Measurements from ENCODE around the gene STIM2.

The STIM2 gene

GRCh38 chr4:26907731-26908599, 47.3 kb downstream of the STIM2 start:
- Histone ChIP-seq H3K4me3 (ENCODE audit: low read length) (no peak overlapping the region), H3K36me3 (ENCODE audit: insufficient read depth, low read length) (no peaks in the 10 kb centered on the region)

DNA sequence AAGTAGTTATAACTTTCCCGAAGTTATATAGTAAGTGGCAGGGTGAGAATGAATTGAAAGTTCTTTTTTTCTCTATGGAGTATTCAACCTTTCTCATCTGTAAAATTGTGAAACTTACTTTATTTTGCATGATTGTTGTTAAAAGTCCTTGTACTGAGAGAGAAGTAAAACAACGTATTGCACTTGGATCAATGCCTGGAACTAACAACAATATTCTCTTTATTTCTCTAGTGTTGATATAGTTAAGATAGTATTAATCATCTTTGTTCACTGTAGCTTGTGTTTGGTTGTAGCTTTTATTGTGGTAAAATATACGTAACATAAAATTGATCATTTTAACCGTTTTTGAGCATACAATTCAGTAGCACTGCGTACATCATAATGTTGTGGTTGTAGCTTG, 48.7 kb downstream of the STIM2 start:
- no peaks in the 10 kb centered on the region for H3K27me3 ChIP-seq (ENCODE audit: insufficient read depth, low read length)
- peaks cover 2% of the 10 kb centered on the region for H3K4me1 ChIP-seq (ENCODE audit: insufficient read depth, low read length)
- H3K9me3 ChIP-seq (ENCODE audit: low read length) = no peaks in the 10 kb centered on the region
- H3K36me3 ChIP-seq (ENCODE audit: insufficient read depth, low read length) = no peaks in the 10 kb centered on the region
- no peak overlapping the region for H2AFZ ChIP-seq (ENCODE audit: low read depth, low read length)
- H3K4me3 ChIP-seq (ENCODE audit: low read length) = no peak overlapping the region

More at GRCh38 chr4:26907731-26908599, 47.3 kb downstream of the STIM2 start:
- Histone ChIP-seq H3K4me1 (ENCODE audit: insufficient read depth, low read length) (peaks cover 6% of the 10 kb centered on the region), H2AFZ (ENCODE audit: low read depth, low read length) (no peak overlapping the region), H3K27me3 (ENCODE audit: insufficient read depth, low read length) (no peaks in the 10 kb centered on the region), H3K9me3 (ENCODE audit: low read length) (no peaks in the 10 kb centered on the region)

DNA sequence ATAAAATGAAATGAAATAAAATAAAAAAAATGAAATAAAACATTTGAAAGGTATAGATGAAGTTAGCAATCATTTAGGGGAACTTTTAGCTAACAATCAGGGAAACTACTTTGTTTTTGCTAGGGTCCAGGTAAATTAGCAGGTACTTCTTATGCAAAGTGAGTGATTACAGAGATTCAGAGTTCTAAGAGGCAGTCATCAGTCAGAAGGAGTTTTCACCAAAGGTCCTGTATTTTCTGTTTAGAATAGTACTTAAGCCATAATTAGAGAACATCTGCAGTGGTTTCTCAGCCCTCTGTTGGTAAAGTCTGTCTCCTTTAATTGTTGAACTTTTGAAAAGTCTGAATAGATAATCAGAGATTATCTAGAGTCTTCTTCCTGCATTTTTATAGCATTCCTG, 50.6 kb downstream of the STIM2 start:
- no peaks in the 10 kb centered on the region for H3K9me3 ChIP-seq (ENCODE audit: low read length)

GRCh38 chr4:26912069-26912468, 51.4 kb downstream of the STIM2 start:
- no peaks in the 10 kb centered on the region for H3K27me3 ChIP-seq (ENCODE audit: insufficient read depth, low read length)
- H3K36me3 ChIP-seq (ENCODE audit: insufficient read depth, low read length) = no peaks in the 10 kb centered on the region
- no peaks in the 10 kb centered on the region for H3K4me1 ChIP-seq (ENCODE audit: insufficient read depth, low read length)
- H3K4me3 ChIP-seq (ENCODE audit: low read length) = no peak overlapping the region
- no peaks in the 10 kb centered on the region for H3K9me3 ChIP-seq (ENCODE audit: low read length)
- H2AFZ ChIP-seq (ENCODE audit: low read depth, low read length) = no peak overlapping the region

More for the DNA sequence above, 50.6 kb downstream of the STIM2 start:
- Histone ChIP-seq H3K36me3 (ENCODE audit: insufficient read depth, low read length) (no peaks in the 10 kb centered on the region), H3K4me1 (ENCODE audit: insufficient read depth, low read length) (no peaks in the 10 kb centered on the region), H3K27me3 (ENCODE audit: insufficient read depth, low read length) (no peaks in the 10 kb centered on the region), H3K4me3 (ENCODE audit: low read length) (no peak overlapping the region), H2AFZ (ENCODE audit: low read depth, low read length) (no peak overlapping the region)

DNA sequence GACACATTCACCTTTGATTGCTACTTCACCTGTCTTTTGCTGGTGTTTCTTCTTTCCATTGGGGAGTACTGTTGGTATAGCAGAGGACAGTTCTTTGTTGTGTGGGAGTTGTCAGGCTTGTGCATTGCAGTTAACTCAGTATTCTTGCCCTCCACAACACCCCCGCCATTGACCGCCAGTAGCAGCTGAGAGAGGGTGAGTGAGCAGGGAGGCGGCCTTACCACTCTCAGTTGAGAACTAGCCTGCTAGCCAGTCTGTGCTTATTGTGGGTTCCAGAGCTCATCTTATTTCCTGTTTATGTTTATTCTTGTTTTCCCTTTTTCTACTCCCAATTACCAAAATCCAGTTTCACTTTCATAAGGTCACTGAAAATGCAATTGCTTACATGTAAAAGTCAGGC, 52.2 kb downstream of the STIM2 start:
- Histone ChIP-seq H3K4me3 (ENCODE audit: low read length) (no peak overlapping the region), H3K36me3 (ENCODE audit: insufficient read depth, low read length) (no peaks in the 10 kb centered on the region), H2AFZ (ENCODE audit: low read depth, low read length) (no peak overlapping the region), H3K9me3 (ENCODE audit: low read length) (no peaks in the 10 kb centered on the region), H3K4me1 (ENCODE audit: insufficient read depth, low read length) (no peaks in the 10 kb centered on the region), H3K27me3 (ENCODE audit: insufficient read depth, low read length) (no peaks in the 10 kb centered on the region)

- H2AFZ ChIP-seq (ENCODE audit: low read depth, low read length) = no peak overlapping the region
- H3K9me3 ChIP-seq (ENCODE audit: low read length) = no peaks in the 10 kb centered on the region
- peaks cover 6% of the 10 kb centered on the region for H3K36me3 ChIP-seq (ENCODE audit: insufficient read depth, low read length)
- no peaks in the 10 kb centered on the region for H3K27me3 ChIP-seq (ENCODE audit: insufficient read depth, low read length)
- H3K4me3 ChIP-seq (ENCODE audit: low read length) = no peak overlapping the region
- no peaks in the 10 kb centered on the region for H3K4me1 ChIP-seq (ENCODE audit: insufficient read depth, low read length)
Observed at GRCh38 chr4:26916195-26916594, 55.6 kb downstream of the STIM2 start.

GRCh38 chr4:26930964-26931363, 70.3 kb downstream of the STIM2 start:
- H3K9me3 ChIP-seq (ENCODE audit: low read length) = no peaks in the 10 kb centered on the region
- no peak overlapping the region for H3K4me3 ChIP-seq (ENCODE audit: low read length)
- H3K36me3 ChIP-seq (ENCODE audit: insufficient read depth, low read length) = no peaks in the 10 kb centered on the region
- H2AFZ ChIP-seq (ENCODE audit: low read depth, low read length) = no peak overlapping the region
- no peaks in the 10 kb centered on the region for H3K4me1 ChIP-seq (ENCODE audit: insufficient read depth, low read length)
- H3K27me3 ChIP-seq (ENCODE audit: insufficient read depth, low read length) = no peaks in the 10 kb centered on the region

GRCh38 chr4:26931451-26931850, 70.8 kb downstream of the STIM2 start:
- Histone ChIP-seq H3K4me3 (ENCODE audit: low read length) (no peak overlapping the region), H3K4me1 (ENCODE audit: insufficient read depth, low read length) (no peaks in the 10 kb centered on the region)

GRCh38 chr4:26931966-26932365, 71.3 kb downstream of the STIM2 start:
- no peaks in the 10 kb centered on the region for H3K27me3 ChIP-seq (ENCODE audit: insufficient read depth, low read length)
- H3K36me3 ChIP-seq (ENCODE audit: insufficient read depth, low read length) = no peaks in the 10 kb centered on the region
- no peaks in the 10 kb centered on the region for H3K4me1 ChIP-seq (ENCODE audit: insufficient read depth, low read length)
- H3K9me3 ChIP-seq (ENCODE audit: low read length) = no peaks in the 10 kb centered on the region
- no peak overlapping the region for H3K4me3 ChIP-seq (ENCODE audit: low read length)
- no peak overlapping the region for H2AFZ ChIP-seq (ENCODE audit: low read depth, low read length)

More at GRCh38 chr4:26931451-26931850, 70.8 kb downstream of the STIM2 start:
- H3K9me3 ChIP-seq (ENCODE audit: low read length) = no peaks in the 10 kb centered on the region
- H2AFZ ChIP-seq (ENCODE audit: low read depth, low read length) = no peak overlapping the region
- H3K27me3 ChIP-seq (ENCODE audit: insufficient read depth, low read length) = no peaks in the 10 kb centered on the region
- H3K36me3 ChIP-seq (ENCODE audit: insufficient read depth, low read length) = no peaks in the 10 kb centered on the region

GRCh38 chr4:26935397-26935796, 74.8 kb downstream of the STIM2 start:
- Histone ChIP-seq H3K36me3 (ENCODE audit: insufficient read depth, low read length) (no peaks in the 10 kb centered on the region), H3K27me3 (ENCODE audit: insufficient read depth, low read length) (no peaks in the 10 kb centered on the region), H2AFZ (ENCODE audit: low read depth, low read length) (no peak overlapping the region), H3K4me1 (ENCODE audit: insufficient read depth, low read length) (no peaks in the 10 kb centered on the region), H3K9me3 (ENCODE audit: low read length) (no peaks in the 10 kb centered on the region), H3K4me3 (ENCODE audit: low read length) (no peak overlapping the region)

DNA sequence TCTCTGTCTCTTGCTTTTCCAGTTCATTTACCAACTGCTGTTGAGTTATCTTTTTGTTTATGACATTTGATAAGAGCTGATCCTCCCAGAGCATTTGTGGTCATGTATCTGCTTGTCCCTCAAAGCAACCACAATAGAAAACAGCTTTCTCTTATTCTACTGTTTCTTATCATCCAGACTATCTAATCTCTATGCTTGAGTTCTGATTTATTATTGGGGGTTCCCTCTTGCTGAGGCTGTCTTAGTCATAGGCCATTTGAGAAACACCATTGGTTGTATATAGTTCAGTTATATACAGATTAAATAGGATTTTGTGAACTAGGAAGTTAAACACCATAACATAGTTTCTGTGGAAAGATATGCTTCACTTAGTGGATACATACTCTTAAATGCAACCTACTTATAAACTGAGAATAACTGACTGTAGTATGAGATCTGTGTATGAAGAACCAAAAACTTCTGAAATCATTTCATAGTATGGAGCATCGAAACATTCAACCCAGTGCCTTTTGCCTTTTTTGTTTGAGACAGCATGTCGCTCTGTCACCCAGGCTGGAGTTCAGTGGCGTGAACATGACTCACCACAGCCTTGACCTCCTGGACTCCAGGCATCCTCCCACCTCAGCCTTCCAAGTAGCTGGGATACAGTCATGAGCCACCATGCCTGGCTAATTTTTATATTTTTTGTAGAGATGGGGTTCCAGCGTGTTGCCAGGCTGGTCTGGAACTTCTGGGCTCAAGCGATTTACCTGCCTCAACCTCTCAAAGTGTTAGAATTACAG, 75.8 kb downstream of the STIM2 start:
- Histone ChIP-seq H3K9me3 (ENCODE audit: low read length) (no peaks in the 10 kb centered on the region), H3K27me3 (ENCODE audit: insufficient read depth, low read length) (no peaks in the 10 kb centered on the region), H3K36me3 (ENCODE audit: insufficient read depth, low read length) (no peaks in the 10 kb centered on the region), H3K4me1 (ENCODE audit: insufficient read depth, low read length) (no peaks in the 10 kb centered on the region), H3K4me3 (ENCODE audit: low read length) (no peak overlapping the region), H2AFZ (ENCODE audit: low read depth, low read length) (no peak overlapping the region)

- H3K36me3 ChIP-seq (ENCODE audit: insufficient read depth, low read length) = no peaks in the 10 kb centered on the region
- no peaks in the 10 kb centered on the region for H3K27me3 ChIP-seq (ENCODE audit: insufficient read depth, low read length)
- no peaks in the 10 kb centered on the region for H3K4me1 ChIP-seq (ENCODE audit: insufficient read depth, low read length)
- H3K4me3 ChIP-seq (ENCODE audit: low read length) = no peak overlapping the region
- H2AFZ ChIP-seq (ENCODE audit: low read depth, low read length) = no peak overlapping the region
- no peaks in the 10 kb centered on the region for H3K9me3 ChIP-seq (ENCODE audit: low read length)
Observed at GRCh38 chr4:26937139-26937538, 76.5 kb downstream of the STIM2 start.

GRCh38 chr4:26937567-26937966, 76.9 kb downstream of the STIM2 start:
- H3K4me3 ChIP-seq (ENCODE audit: low read length) = no peak overlapping the region
- no peaks in the 10 kb centered on the region for H3K9me3 ChIP-seq (ENCODE audit: low read length)
- H3K4me1 ChIP-seq (ENCODE audit: insufficient read depth, low read length) = no peaks in the 10 kb centered on the region
- H3K36me3 ChIP-seq (ENCODE audit: insufficient read depth, low read length) = no peaks in the 10 kb centered on the region
- H3K27me3 ChIP-seq (ENCODE audit: insufficient read depth, low read length) = no peaks in the 10 kb centered on the region
- H2AFZ ChIP-seq (ENCODE audit: low read depth, low read length) = no peak overlapping the region
